DMS53 treated with DMSO at 0.1 percent for 48 hours (cell line): ENCODE measurements around the gene BCL7B.
A peak's percentile ranks its signal among the peaks of the same experiment; 100 is the strongest.
"Not testable (repeated sequence)": the region's sequence is repeated elsewhere in the genome, so short reads cannot be mapped to it uniquely, and the experiment has no call there.

ENCODE experiments used
- DNase-seq: peaks from one replicate; lab custom pipeline; 2025; ENCODE audit not compliant: unreplicated experiment; lab: John Stamatoyannopoulos, UW

Gene BCL7B

DNA sequence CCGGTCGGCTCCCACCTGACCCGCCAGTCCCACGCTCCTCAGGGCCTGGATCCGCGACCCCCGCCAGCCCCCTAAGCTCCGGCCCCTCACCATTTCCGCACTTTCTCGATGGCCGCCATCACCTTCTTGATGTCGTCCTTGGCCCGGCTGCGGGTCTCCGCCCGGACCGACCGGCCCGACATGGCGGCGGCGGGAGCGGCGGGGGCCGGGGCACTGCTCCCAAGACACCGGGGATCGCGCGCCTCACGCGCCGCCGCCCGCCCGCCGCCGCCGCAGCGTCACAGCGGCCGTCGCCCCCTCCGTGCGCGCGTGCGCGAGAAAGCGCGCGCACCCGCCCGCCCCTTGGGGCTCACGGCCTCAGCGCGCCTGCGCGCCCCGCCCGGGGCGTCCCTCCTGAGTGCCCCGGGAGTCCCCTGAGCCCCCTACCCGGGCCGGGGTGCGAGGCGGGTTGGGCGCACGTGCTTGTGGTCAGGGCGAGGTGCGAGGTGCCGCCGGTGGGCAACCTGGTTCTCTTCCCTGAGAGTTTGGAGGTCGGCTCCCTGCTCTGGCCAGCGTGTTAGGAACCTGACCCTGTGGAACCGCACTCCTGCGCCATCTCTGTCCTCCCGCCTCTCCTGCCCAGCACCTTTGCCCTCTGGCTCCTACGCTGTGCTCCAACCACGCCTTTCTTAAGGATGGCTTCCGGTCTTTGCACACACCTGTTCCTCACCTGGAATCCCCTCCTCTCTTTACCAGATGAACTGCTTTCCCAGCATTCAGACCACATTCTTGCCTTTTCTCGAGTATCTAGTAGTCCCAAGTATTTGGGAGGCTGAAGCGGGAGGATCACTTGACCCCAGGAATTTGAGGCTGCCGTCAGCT is at the start of gene BCL7B:
TSS of gene BCL7B (minus strand) at position 294 of the 861 bp plus-strand sequence. CDS start at position 182, 112 bp downstream.
- peak; percentile 48 for DNase-seq

DNA sequence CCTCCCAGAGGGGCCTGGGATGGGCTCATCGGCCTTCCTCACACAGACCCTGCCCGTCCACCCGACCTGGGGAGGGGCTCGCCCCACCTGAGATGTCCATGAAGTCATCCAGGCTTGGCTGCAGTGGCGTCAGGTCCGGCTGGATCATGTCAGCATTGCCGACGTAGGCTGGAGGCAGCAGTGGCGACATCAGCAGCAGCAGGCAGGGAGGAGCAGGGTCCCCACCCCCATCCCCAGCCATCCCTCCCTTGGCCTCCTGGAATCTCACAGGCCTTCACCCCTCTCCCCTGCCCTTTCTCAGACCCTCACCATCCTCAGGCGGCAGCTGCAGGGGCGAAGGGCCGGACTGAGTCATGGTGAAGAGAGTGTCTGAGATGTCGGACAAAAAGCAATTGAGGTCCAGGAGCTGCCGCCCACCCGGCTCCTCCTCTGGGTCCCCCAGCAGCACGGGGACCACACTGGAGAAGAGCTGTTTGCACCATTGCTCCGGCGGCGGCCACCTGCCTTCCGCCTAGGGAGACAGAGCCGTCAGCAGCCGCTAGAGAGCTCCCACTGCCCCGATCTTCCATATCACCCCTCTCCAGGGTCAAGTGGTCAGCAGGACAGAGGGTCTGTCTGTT is 48.2 kb upstream of the BCL7B start:
- DNase-seq, result no peak

DNA sequence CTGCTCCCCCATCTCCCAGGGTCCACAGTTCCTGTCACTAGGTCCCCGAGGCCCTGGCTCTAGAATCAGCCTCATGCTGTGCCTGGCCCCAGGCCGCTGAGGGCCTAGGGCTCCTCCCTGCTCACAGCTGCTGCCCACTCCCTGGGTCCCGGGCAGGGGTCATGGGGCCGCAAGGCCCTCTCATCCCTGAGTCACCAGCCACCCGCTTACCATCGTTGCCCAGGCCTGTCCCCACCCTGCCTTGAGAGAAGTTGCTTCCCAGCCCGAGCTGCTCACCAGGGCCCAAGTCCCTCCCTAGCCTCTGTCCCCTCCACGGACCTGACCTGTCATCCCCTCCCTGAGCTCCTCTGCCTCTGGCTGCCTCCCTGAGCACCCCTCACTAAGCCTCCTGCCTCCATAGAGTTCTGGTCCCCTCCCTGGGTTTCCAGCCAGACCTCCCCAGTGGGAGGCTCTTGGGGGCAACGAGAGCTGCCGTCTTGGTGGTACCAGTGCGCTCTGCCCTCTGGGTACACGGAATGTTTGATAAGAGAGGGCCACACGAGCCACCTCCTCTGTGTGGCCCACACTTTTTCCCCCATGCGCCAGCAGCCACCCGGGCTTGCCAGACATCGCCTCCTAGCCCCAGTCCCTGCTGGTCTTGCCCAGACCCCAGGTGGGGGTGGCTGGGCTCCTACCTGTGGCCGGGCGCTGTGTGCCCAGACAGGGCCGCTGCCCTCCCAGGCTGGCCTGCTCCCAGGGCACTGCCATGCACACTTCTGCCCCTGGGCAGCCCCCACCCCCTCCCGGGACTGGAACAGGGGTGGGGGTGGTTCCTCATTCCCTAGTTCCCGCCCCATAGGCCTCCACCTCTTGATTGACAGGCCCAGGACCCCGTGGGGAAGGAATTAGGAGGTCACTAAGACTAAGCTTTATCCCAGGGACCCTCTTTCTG is 45.5 kb upstream of the BCL7B start:
- no peak for DNase-seq

DNA sequence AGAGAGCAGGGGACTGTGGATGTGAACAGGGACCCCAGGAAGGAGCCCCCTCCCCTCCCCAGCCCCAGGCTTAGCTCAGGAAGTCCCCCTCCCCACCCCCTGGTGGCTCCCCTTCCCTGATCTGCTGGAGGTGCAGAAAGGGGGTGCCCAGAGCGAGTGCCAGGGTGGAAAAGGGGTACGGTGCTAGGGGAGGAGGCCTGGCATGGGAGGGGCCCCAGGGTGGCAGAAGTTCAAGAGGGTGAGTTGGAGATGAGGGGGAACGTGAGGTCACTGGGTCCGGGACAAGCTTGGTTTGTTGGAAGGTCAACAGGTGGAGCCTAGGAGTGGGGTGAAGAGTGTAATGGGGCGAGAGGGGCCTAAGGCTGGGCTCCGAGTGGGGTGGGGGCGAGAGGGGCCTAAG is 42.4 kb upstream of the BCL7B start:
- DNase-seq, result no peak

DNA sequence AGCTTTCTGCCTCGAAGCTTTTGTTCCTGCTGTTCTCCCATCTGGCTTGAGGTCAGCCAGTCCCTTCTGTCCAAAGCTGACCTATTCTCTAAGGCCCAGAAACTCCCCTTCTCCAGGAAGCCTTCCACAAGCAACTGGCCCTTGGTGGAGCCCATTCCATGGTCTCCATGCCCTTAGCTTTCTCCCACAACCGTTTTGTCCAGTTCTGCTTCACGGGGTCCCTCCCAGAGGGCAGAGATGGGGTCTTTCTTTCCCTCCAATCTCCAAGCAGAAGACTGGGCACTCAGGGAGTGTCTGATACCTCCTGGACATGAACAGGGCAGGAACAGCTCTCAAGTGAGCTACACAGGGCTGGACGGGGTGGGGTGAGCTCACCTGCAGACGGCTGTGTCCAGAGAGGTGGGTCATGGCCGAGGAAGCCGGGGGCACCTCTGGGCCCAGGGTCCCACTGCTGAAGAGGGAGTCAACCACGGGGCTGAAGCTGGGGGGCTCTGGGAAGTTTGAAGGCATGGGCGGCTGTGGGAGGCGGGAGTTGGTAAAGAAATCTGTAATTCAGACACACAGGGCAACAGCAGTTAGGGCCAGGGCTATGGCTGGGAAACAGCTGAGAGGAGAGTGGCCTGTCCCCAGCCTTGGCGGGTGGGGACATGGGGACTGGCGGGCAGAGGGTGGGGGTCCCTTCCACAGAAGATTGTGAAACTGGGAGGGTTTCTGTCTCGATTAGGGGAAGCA is 41.8 kb upstream of the BCL7B start:
- DNase-seq, result no peak

DNA sequence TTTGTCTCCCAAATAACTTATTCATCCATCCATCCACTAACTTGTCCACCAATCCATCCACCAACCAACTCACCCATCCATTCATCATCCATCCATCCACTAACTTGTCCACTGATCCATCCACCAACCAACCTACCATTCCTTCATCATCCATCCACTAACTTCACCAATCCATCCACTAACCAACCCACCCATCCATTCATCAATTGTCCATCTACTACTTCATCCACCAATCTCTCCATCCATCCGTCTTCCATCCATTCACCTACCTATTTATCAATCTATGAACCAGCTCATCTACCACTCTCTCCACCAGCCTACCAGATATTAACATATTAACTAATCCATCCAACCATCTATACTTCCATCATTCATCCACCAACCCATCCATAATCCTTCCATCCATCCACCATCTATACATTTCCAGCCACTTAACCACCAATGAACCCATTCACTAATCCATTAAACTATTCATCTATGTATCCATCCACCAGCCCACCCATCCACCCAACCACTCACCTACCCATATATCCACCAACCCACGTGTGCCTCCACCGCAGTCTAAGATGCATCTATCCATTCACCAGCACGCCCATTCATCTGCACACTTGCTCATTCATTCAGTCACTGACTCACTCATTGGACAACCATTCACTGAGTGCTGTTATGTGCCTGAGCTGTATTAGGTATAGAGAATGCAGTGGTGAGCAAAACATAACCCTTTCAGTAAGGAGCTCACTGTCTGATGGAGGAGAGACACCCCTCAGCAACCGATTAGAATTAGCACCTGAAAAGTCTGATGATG is 40.7 kb upstream of the BCL7B start:
- no peak for DNase-seq

DNA sequence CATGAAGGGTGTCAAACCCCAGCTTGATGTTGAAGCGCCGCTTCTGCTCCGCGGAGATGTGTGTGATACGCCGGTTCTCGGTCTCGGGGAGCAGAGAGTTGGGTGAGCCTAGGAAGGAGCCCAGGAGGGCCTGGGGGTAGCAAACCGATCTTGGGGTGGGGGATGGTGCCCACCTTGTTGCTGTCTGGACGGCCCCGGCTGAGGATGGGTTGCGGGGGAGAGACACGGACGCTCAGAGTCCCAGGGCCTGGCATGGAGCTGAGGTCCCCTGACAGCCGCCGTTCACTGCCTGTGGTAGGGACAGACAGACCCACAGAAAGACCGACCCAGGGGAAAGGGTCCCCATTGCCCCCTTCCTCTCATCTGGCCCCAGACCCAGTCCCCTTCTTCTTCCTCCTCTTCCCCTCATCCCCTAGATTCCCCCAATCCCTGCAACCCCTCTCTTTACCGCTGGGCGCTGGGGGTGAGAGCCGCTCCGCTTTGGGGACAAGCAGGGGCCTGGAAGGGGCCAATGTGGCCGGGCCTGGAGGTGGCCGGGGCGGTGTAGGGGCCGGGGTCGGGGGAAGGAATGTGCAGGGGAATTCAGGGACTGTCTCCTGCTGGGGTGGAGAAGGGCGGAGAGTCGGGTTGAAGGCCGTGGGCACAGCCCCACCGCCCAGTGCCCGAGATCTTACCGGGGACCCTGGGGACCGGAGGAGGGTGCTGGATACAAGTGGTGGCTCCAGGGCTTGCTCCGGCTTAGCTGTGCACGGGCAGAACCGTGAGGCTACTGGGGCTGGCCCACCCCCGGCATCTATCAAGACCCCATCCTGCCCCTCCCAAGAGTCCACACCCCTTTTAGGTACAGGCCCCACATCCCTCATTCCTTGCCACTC is 38.9 kb upstream of the BCL7B start:
- DNase-seq, result no peak

DNA sequence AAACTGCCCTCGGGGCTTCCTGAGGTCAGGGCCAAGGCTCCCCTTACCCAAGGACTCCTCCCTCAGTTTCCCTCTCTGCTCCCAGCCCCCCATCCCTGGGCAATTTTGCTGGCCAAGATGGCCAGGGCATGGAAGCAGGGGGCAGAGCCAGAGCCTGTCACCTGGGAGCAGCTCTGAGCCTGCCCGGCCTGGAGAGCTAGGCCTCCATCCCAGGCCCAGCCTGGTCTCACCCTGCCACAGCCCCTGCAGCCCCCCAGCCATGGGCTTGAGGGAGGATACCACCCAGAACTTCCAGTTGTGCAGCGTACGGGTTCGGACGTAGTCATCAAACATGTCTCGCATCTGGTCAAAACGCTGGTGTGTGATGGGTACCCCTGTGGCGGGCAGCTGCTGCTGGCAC is 37.9 kb upstream of the BCL7B start:
- no peak for DNase-seq

DNA sequence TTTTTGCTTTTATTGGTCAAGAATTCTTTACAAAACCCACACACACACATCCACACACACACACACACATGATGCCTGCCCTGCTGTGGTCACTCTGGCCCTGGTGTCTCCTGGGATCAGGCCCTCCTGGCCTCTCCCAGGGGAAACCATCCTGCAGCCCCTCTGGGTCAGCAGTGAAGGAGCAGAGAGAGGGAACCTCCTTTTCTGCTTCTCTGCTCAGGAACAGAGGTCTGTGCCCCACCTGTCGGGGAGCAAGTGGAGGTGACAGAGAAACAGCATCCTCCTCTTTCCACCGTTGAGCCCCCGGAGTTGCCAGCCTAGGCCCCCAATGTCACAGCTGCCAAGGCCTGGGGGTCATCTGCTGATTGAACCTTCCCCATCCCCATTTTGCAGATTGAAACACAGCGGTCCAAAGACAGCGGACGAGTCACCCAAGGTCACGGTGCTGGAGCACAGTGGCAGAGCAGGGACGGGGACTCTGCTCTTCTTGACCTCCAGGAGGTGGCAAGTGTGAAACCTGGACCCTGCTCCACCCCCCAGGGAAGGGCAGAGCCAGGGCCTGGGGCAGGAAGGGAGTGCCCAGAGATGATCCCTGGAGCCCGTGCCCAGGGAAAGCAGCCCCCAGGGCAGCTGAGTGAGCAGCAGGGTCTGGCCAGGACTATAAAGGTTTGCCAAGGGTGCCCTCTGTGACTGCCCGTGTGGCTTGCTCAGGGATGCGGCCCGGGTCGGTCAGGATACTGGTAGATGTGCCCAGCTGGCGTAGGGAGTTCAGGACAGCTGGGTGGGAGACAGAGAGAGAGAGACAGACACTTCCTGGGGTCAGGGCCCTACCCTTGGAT is 35.9 kb upstream of the BCL7B start:
- DNase-seq, result no peak

DNA sequence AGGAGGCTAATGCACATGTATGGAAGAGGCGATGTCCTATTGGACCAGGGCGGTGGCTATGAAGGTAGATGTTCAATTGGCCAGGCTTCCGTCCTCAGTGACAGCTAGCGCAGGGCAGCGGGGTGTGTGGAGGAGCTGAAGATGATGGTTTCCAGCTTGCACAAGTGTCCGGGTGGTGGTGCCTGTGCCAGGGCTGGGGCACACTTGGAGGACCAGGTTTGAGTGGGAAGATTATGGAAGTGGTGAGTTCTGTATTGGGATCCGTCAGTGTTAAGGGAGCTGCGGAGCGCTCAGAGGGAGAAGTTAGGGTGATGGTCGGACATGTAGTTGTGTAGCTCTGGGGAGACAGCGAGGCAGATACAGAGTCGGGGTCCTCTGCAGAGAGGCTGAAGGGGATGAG is 29.4 kb upstream of the BCL7B start:
- DNase-seq, result no peak

DNA sequence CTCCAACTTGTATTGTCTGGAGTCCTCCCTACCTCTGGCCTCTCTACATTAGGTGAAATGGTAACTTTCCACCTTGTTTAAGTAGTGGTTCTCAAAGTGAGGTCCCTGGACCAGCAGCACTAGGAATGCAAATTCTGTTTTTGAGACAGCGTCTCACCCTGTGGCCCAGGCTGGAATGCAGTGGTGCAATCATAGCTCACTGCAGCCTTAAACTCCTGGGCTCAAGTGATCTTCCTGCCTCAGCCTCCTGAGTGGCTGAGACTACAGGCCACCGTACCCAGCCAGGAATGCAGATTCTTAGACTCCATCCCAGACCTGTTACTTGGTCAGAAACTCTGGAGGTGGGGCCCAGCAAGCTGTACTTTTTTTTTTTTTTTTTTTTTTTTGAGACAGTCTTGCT is 27.7 kb upstream of the BCL7B start:
- DNase-seq, result no peak

DNA sequence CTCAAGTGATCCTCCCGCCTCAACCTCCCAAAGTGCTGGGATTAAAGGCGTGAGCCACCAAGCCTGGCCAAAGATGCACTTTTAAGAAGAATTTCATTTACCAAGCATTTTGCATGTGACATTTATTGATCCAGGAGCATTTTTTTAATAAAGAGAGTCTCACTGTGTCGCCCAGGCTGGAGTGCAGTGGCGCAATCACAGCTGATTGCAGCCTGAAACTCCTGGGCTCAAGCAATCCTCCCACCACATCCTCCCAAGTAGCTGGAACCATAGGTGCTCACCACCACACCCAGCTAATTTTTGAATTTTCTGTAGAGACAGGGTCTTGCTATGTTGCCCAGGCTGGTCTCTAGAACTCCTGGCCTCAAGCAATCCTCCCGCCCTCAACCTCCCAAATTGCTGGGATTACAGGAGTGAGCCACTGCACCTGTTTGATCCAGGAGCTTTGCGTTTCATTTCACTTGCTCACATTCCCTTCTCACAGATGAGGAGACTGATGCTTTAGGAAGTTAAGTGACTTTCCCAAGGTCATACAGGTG is 25.2 kb upstream of the BCL7B start:
- DNase-seq, result no peak

DNA sequence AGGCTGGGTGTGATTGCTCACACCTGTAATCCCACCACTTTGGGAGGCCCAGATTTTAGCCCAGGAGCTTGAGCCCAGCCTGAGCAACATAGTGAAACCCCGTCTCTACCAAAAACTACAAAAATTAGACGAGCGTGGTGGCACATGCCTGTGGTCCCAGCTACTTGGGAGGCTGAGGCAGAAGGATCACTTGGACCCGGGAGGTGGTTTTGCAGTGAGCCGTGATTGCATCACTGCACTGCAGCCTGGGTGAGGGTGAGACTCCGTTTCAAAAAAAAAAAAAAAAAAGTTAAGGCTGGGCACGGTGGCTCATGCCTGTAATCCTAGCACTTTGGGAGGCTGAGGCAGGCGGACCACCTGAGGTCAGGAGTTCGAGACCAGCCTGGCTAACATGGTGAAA is 23.5 kb upstream of the BCL7B start:
- not testable (repeated sequence) for DNase-seq

DNA sequence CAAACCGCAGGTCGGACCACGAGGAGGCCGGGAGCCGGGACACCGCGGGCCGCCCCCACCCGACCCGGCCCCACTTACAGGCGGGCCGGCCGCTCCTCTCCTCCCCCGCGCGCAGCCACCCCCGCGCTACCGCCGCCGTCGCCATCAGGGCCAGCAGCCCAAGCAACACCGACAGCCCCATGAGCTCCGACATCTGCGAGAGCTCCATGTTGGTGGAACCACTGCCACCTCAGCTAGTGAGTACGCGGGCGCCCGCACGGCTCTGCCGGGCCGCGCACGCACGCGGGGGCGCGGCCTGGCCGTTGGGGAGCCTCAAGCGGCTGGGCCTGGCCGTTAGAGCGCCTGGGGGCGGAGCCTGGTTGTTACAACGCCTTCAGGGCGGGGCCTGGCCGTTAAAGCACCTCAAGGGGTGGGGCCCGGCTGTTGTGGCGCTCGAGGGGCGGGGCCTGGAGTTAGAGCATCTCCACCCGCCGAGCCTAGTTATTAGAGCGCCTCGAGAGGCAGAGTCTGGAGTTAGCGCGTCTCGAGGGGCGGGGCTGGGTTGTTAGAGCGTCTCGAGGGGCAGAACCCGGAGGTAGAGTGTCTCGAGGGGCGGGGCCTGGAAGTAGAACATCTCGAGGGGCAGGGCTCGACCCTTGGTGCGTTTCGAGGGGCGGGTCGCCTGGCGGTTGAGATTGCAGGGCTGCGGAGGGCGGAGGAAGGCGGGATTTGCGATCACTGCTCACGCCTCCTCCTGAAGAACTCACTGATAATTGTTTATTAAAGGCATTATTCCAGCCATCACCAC is 21.0 kb upstream of the BCL7B start, which contains the start of gene TBL2:
TSS of gene TBL2 (minus strand) at position 238 of the 787 bp plus-strand sequence. CDS start at position 208, 30 bp downstream.
- peak; percentile 99 for DNase-seq

DNA sequence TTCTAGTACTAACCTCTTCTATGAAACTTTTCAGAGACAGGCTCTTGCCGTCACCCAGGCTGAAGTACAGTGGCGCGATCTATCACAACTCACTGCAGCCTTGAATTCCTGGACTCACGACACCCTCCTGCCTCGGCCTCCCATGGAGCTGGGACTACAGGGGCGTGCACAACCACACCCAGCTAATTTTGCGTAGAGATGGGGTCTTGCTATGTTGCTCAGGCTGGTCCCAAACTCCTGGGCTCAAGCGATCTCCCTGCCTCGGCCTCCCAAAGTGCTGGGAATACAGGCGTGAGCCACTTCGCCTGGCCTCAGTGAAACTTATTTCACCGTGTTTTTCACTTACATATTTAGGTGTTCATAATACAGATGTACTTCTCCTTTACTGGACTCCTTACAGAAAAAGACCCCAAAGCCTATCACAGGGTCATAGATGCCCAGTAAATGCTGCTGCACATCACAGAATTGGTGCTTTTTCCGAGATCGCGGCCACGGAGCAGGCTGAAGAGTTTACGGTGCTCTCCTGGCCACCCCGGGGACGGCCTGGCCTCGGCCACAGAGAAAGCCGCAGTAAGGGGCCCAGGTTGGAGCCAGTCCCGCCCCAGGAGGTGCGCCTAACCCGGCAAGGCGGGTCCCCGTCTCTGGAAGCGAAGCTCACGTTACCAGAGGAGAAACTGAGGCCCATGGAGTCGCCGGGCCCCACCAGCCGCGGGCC is 20.3 kb upstream of the BCL7B start:
- peak; percentile 29 for DNase-seq

DNA sequence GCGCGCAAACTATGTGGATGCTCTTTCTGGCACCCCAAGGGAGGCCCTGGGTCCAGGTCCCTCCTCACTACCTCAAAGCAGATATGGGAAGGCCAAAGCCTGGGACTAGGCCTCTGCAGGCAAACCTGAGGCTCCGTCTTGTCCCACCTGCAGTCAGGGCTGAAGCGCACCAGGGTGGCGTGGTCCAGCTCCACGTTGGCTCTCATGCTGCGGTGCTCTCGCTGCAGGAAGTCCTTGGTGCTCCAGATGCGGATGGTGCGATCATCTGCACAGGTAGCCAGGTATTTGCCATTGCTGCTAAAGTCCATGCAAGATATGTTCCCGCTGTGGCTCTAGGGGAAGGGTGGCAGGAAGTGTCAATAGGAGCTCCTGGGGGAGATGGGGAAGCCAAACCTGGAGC is 16.3 kb upstream of the BCL7B start:
- no peak for DNase-seq
